Spleen (tissue), 7 donors: ENCODE data around the gene SRD5A1.

Experiments used
- POLR2A ChIP-seq, 3 donors: fragments of 450-650 bp; IDR thresholded peaks; one replicate each; pipeline ENCODE4 v1.5.1; 2017; ENCODE audit warnings: antibody characterized with exemption in 3 of 3, mild to moderate bottlenecking in 1 of 3
- TF ChIP-seq, protein P1 (sequence below), 11 experiments: fragments of 200-600 bp in 7 of 11; fragments of 450-650 bp in 4 of 11; sonication (generic) in 4 of 11; IDR thresholded peaks in 8 of 11; conservative IDR thresholded peaks in 3 of 11; 1 replicate in 7 of 11; 2 replicates in 4 of 11; pipeline versions ENCODE4 v1.4.0 to v1.8.0; 2016 to 2021; ENCODE audit warnings: antibody characterized with exemption in 11 of 11, inconsistent platforms in 4 of 11, mild to moderate bottlenecking in 1 of 11
- donor health status: DM: no; HTN: no; CAD: no; lungs with moderate emphysema.
- donor health status: DM: no; HTN: no; CAD: no.
- donor health status: DM: no; HTN: no; CAD: no.

DNA sequence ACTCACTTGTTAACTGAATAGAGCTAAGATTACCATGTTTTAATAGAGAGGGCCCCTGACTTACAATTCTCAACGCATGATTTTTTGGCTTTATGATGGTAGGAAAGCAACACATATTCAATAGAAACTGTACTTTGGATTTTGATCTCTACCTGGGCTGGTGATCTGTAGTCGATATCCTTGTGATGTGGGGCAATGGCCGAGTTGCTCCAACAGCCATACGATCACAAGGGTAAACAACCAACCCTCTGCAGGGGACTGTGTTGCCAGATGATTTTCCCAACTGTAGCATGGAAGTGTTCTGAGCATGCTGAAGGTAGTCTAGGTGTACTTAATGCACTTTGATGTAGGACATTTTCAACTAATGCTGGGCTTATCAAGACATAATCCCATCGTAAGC is 36.9 kb upstream of the SRD5A1 start:
- TF ChIP-seq, protein P1, sequence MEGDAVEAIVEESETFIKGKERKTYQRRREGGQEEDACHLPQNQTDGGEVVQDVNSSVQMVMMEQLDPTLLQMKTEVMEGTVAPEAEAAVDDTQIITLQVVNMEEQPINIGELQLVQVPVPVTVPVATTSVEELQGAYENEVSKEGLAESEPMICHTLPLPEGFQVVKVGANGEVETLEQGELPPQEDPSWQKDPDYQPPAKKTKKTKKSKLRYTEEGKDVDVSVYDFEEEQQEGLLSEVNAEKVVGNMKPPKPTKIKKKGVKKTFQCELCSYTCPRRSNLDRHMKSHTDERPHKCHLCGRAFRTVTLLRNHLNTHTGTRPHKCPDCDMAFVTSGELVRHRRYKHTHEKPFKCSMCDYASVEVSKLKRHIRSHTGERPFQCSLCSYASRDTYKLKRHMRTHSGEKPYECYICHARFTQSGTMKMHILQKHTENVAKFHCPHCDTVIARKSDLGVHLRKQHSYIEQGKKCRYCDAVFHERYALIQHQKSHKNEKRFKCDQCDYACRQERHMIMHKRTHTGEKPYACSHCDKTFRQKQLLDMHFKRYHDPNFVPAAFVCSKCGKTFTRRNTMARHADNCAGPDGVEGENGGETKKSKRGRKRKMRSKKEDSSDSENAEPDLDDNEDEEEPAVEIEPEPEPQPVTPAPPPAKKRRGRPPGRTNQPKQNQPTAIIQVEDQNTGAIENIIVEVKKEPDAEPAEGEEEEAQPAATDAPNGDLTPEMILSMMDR (IDR thresholded peaks at IDR 0.05 in 8 of 11, conservative IDR thresholded peaks at IDR 0.05 in 3 of 11) = no peak
- TF ChIP-seq POLR2A (IDR thresholded peaks at IDR 0.05) = no peak
